Gastrocnemius medialis (tissue), 4 donors: ENCODE data around the gene CACNA2D2. TPM values are rescaled to one million over a fixed set of nuclear protein-coding genes. Genes with fewer than 3 reads are reported as not detected.

ENCODE experiments used
- ATAC-seq, 2 donors: fragments of 150-250 bp; one replicate each; pipeline ENCODE4 v1.9.1; 2016
- DNase-seq, 2 donors: peaks; one replicate each; pipeline ENCODE4 v3.0.0-alpha.2; 2019
- H3K27ac ChIP-seq, 4 donors: fragments of 200-600 bp; sonication (generic); 1 replicate in 1 of 4; 2 replicates in 3 of 4; pipeline ENCODE4 v1.5.1; 2016 to 2018; ENCODE audit warnings: mild to moderate bottlenecking in 2 of 4, moderate library complexity in 1 of 4
- H3K27me3 ChIP-seq, 3 donors: fragments of 200-600 bp; sonication (generic) in 2 of 3; 1 replicate in 1 of 3; 2 replicates in 2 of 3; pipeline versions ENCODE4 v1.5.1 to v1.6.0; 2016 to 2019; ENCODE audit warnings: mild to moderate bottlenecking in 1 of 3, moderate library complexity in 1 of 3
- H3K36me3 ChIP-seq, 2 donors: fragments of 200-600 bp; sonication (generic) in 1 of 2; one replicate each; pipeline ENCODE4 v1.5.1; 2017 to 2018
- H3K4me1 ChIP-seq, 2 donors: fragments of 200-600 bp; sonication (generic) in 1 of 2; one replicate each; pipeline ENCODE4 v1.5.1; 2016 to 2017; ENCODE audit warnings: mild to moderate bottlenecking in 2 of 2
- H3K4me3 ChIP-seq, 4 donors: fragments of 200-600 bp; sonication (generic) in 3 of 4; 1 replicate in 1 of 4; 2 replicates in 3 of 4; pipeline ENCODE4 v1.5.1; 2016 to 2019; ENCODE audit warnings: mild to moderate bottlenecking in 2 of 4
- H3K9me3 ChIP-seq, 3 donors: fragments of 200-600 bp; sonication (generic) in 2 of 3; 1 replicate in 1 of 3; 2 replicates in 2 of 3; pipeline ENCODE4 v1.5.1; 2016 to 2019
- POLR2A ChIP-seq, 2 donors: fragments of 450-650 bp; IDR thresholded peaks; one replicate each; pipeline ENCODE4 v1.6.1; 2017; ENCODE audit warnings: antibody characterized with exemption in 2 of 2, mild to moderate bottlenecking in 2 of 2, moderate library complexity in 2 of 2
- in situ Hi-C, 4 donors: fragments of 200-750 bp; cut with MboI; loops; one replicate each; pipeline versions ENCODE4 v1.15.0 to v1.8.0; 2017; ENCODE audit warnings: low sequenced_read_pairs in 4 of 4
- intact Hi-C: fragments of 100-400 bp; cut with DNase I; formaldehyde crosslinking; loops from one replicate; pipeline ENCODE4 v1.15.1; 2023; ENCODE audit warnings: low total_unique reads
- total RNA-seq, 4 donors: library from RNA; depleted of rRNA; stranded (reverse); fragments of >200 nt; gene quantifications; one replicate each; pipeline versions ENCODE4 v1.1.0 to v1.2.3, GENCODE V29; 2016
- TF ChIP-seq, protein P1 (sequence below), 5 experiments: fragments of 450-650 bp in 3 of 5; fragments of 200-600 bp in 2 of 5; sonication (generic) in 2 of 5; IDR thresholded peaks in 4 of 5; conservative IDR thresholded peaks in 1 of 5; 1 replicate in 4 of 5; 2 replicates in 1 of 5; pipeline ENCODE4 v1.5.1; 2016 to 2019; ENCODE audit warnings: antibody characterized with exemption in 5 of 5, mild to moderate bottlenecking in 3 of 5, moderate library complexity in 3 of 5

Gene CACNA2D2
- total RNA-seq, 4 donors from 2014 or later = 0.27 to 0.68 (median 0.45) TPM

- TF ChIP-seq, protein P1, sequence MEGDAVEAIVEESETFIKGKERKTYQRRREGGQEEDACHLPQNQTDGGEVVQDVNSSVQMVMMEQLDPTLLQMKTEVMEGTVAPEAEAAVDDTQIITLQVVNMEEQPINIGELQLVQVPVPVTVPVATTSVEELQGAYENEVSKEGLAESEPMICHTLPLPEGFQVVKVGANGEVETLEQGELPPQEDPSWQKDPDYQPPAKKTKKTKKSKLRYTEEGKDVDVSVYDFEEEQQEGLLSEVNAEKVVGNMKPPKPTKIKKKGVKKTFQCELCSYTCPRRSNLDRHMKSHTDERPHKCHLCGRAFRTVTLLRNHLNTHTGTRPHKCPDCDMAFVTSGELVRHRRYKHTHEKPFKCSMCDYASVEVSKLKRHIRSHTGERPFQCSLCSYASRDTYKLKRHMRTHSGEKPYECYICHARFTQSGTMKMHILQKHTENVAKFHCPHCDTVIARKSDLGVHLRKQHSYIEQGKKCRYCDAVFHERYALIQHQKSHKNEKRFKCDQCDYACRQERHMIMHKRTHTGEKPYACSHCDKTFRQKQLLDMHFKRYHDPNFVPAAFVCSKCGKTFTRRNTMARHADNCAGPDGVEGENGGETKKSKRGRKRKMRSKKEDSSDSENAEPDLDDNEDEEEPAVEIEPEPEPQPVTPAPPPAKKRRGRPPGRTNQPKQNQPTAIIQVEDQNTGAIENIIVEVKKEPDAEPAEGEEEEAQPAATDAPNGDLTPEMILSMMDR (IDR thresholded peaks at IDR 0.05 in 4 of 5, conservative IDR thresholded peaks at IDR 0.05 in 1 of 5) = no peak
- no peak for TF ChIP-seq POLR2A (IDR thresholded peaks at IDR 0.05)
- H3K27me3 ChIP-seq = peaks cover 0 to 2% (median 0%) of the 10 kb centered on the region in 3 donors
- H3K4me3 ChIP-seq = no peak overlapping the region
- no peaks in the 10 kb centered on the region for H3K4me1 ChIP-seq
- no peaks in the 10 kb centered on the region for H3K36me3 ChIP-seq
- DNase-seq = no peak
- in situ Hi-C loops = loop anchor here in 2 of 4 donors (10.0 to 25.0 kb wide), 2 partner anchors 95 to 168 kb away; partner anchors contain the start of genes CYB561D2 (in 1 of the 2), NPRL2 (in 1 of the 2) and TMEM115 (in 1 of the 2)
- H3K9me3 ChIP-seq = no peaks in the 10 kb centered on the region
- ATAC-seq = no peak
- no peak overlapping the region for H3K27ac ChIP-seq
- intact Hi-C loops = no loop called here
Observed at GRCh38 chr3:50530001-50530970, 26.9 kb upstream of the CACNA2D2 start.

DNA sequence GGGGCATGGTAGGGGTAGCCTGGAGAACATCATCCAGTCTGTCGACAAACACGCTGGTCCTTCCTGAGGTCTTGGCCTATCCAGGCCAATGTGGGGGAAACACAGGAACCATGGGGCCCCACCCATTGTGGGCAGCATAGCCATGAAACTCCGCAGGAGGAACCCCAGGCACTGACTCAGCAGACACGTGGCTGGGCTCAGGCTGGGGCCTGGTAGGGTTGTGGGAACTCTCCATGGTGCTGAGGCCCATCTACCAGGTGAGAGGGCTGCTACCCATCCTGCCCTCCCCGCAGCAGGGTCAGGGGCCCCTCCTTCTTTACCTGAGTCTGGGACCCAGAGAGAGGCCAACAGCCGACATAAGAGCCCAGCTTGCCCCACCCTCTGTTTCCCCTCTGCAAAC, 22.6 kb upstream of the CACNA2D2 start:
- Histone ChIP-seq H3K36me3 (no peaks in the 10 kb centered on the region), H3K27ac (no peak overlapping the region), H3K9me3 (no peaks in the 10 kb centered on the region), H3K4me1 (no peaks in the 10 kb centered on the region), H3K4me3 (no peak overlapping the region), H3K27me3 (peaks cover 0 to 2% (median 0%) of the 10 kb centered on the region in 3 donors)
- intact Hi-C loops = no loop called here
- DNase-seq (no peak), ATAC-seq (no peak)
- no peak for TF ChIP-seq POLR2A (IDR thresholded peaks at IDR 0.05)
- TF ChIP-seq, protein P1 (IDR thresholded peaks at IDR 0.05 in 4 of 5, conservative IDR thresholded peaks at IDR 0.05 in 1 of 5) = no peak
- in situ Hi-C loops = loop anchor here in 1 of 4 donors (25.0 kb wide), 1 partner anchor 164 kb away; the partner anchor contains the start of genes CYB561D2, NPRL2 and TMEM115

GRCh38 chr3:50525191-50525910, 21.9 kb upstream of the CACNA2D2 start:
- no peak for DNase-seq
- intact Hi-C loops = no loop called here
- TF ChIP-seq, protein P1 (IDR thresholded peaks at IDR 0.05 in 4 of 5, conservative IDR thresholded peaks at IDR 0.05 in 1 of 5) = no peak
- Histone ChIP-seq H3K36me3 (no peaks in the 10 kb centered on the region), H3K27ac (no peak overlapping the region), H3K9me3 (no peaks in the 10 kb centered on the region), H3K4me1 (no peaks in the 10 kb centered on the region), H3K27me3 (peaks cover 0 to 2% (median 0%) of the 10 kb centered on the region in 3 donors), H3K4me3 (no peak overlapping the region)
- no peak for ATAC-seq
- in situ Hi-C loops = loop anchor here in 1 of 4 donors (25.0 kb wide), 1 partner anchor 163 kb away; the partner anchor contains the start of genes CYB561D2, NPRL2 and TMEM115

- Histone ChIP-seq H3K36me3 (no peaks in the 10 kb centered on the region), H3K4me3 (no peak overlapping the region), H3K4me1 (peaks cover 0 to under 1% of the 10 kb centered on the region in 2 donors), H3K27ac (no peak overlapping the region), H3K9me3 (no peaks in the 10 kb centered on the region), H3K27me3 (peaks cover 0 to 2% (median 0%) of the 10 kb centered on the region in 3 donors)
- in situ Hi-C loops = loop anchor here in 1 of 4 donors (25.0 kb wide), 1 partner anchor 162 kb away; the partner anchor contains the start of genes CYB561D2, NPRL2 and TMEM115
- no peak for ATAC-seq
- intact Hi-C loops = no loop called here
- DNase-seq = no peak
- TF ChIP-seq POLR2A (IDR thresholded peaks at IDR 0.05) = no peak
- TF ChIP-seq, protein P1 (IDR thresholded peaks at IDR 0.05 in 4 of 5, conservative IDR thresholded peaks at IDR 0.05 in 1 of 5) = no peak
Observed at GRCh38 chr3:50524746-50525145, 21.3 kb upstream of the CACNA2D2 start.
